H1 (cell line): ENCODE results near the gene PDZD2. TPM values are rescaled to one million over a fixed set of nuclear protein-coding genes. Genes with fewer than 3 reads are reported as not detected.

Source experiments
- CTCF ChIA-PET: fragments of 300-600 bp; sonication (Branson Sonifier 250); formaldehyde crosslinking; loops from one replicate; lab custom pipeline; 2021; ENCODE audit not compliant: partially characterized antibody; lab: Charles Lee
- POLR2A ChIA-PET: fragments of 300-600 bp; sonication (Branson Sonifier 250); formaldehyde crosslinking; loops from one replicate; lab custom pipeline; 2021; ENCODE audit warnings: inconsistent platforms; ENCODE audit not compliant: partially characterized antibody; lab: Charles Lee
- DNase-seq, 2 experiments: peaks; one replicate each; pipeline versions ENCODE4 v3.0.0 to v3.0.0-alpha.2; 2010 to 2022; ENCODE audit warnings: low spot score in 2 of 2, low read depth in 1 of 2, mixed read lengths in 1 of 2
- FAIRE-seq: peaks from 2 replicates; lab custom pipeline; 2011; peaks lifted over from hg19 to GRCh38; lab: Jason Lieb, UNC
- H2AFZ ChIP-seq: 2 replicates; pipeline ENCODE4 v1.8.1; 2012; ENCODE audit warnings: low read length, inconsistent platforms
- H2AK5ac ChIP-seq: 2 replicates; pipeline ENCODE4 v1.6.1; 2013; ENCODE audit warnings: low read depth, low read length
- H2BK120ac ChIP-seq: replicated peaks from 2 replicates; pipeline ENCODE3; 2013; ENCODE audit warnings: low read depth, low read length, inconsistent platforms
- H2BK12ac ChIP-seq: 2 replicates; pipeline ENCODE4 v1.6.1; 2013; ENCODE audit warnings: low read depth, low read length
- H2BK15ac ChIP-seq: 2 replicates; pipeline ENCODE4 v1.6.1; 2013; ENCODE audit warnings: low read length
- H2BK20ac ChIP-seq: 2 replicates; pipeline ENCODE4 v1.6.1; 2013; ENCODE audit warnings: low read length
- H2BK5ac ChIP-seq: 2 replicates; pipeline ENCODE4 v1.6.1; 2013; ENCODE audit warnings: low read depth, low read length
- H3K14ac ChIP-seq: 2 replicates; pipeline ENCODE4 v1.6.1; 2013; ENCODE audit warnings: inconsistent platforms; ENCODE audit not compliant: insufficient read length
- H3K18ac ChIP-seq: 2 replicates; pipeline ENCODE4 v1.6.1; 2013; ENCODE audit warnings: low read length; ENCODE audit errors: extremely low read depth
- H3K23ac ChIP-seq: 2 replicates; pipeline ENCODE4 v1.6.1; 2013; ENCODE audit warnings: inconsistent platforms; ENCODE audit not compliant: insufficient read length
- H3K23me2 ChIP-seq: 2 replicates; pipeline ENCODE4 v1.6.1; 2013; ENCODE audit warnings: low read depth, low read length
- H3K27ac ChIP-seq: 2 replicates; pipeline ENCODE4 v1.6.1; 2011; ENCODE audit warnings: low read depth, low read length, inconsistent platforms
- H3K27me3 ChIP-seq, 4 experiments: replicated peaks in 1 of 4; 1 replicate in 1 of 4; 2 replicates in 3 of 4; pipeline versions ENCODE4 v1.6.1 to v1.8.1; 2011 to 2013; ENCODE audit warnings: low read length in 3 of 4, mild to moderate bottlenecking in 3 of 4, inconsistent platforms in 2 of 4, mixed read lengths in 2 of 4, moderate library complexity in 1 of 4; ENCODE audit not compliant: control insufficient read depth in 3 of 4, insufficient read depth in 3 of 4; ENCODE audit errors: extremely low read depth in 1 of 4
- H3K36me3 ChIP-seq, 4 experiments: 2 replicates each; pipeline versions ENCODE4 v1.6.1 to v1.8.1; 2011 to 2013; ENCODE audit warnings: mild to moderate bottlenecking in 4 of 4, low read length in 3 of 4, moderate library complexity in 2 of 4, control low read depth in 1 of 4, inconsistent platforms in 1 of 4; ENCODE audit not compliant: insufficient read depth in 4 of 4, control insufficient read depth in 2 of 4
- H3K4ac ChIP-seq: replicated peaks from 2 replicates; pipeline ENCODE3; 2013; ENCODE audit warnings: low read length, low read depth, mixed read lengths, inconsistent platforms; ENCODE audit not compliant: insufficient read length
- H3K4me1 ChIP-seq, 4 experiments: replicated peaks in 1 of 4; 1 replicate in 1 of 4; 2 replicates in 3 of 4; pipeline versions ENCODE4 v1.6.1 to v1.8.1; 2011 to 2013; ENCODE audit warnings: low read length in 3 of 4, inconsistent platforms in 2 of 4, mixed read lengths in 1 of 4; ENCODE audit not compliant: insufficient read depth in 4 of 4, control insufficient read depth in 3 of 4
- H3K4me2 ChIP-seq, 2 experiments: 2 replicates each; pipeline versions ENCODE4 v1.6.1 to v1.8.1; 2011 to 2013; ENCODE audit warnings: low read depth in 2 of 2, low read length in 2 of 2, control low read depth in 1 of 2, inconsistent platforms in 1 of 2, mild to moderate bottlenecking in 1 of 2; ENCODE audit not compliant: insufficient read depth in 1 of 2
- H3K4me3 ChIP-seq, 4 experiments: fragments of 200-600, 300-600 bp in 1 of 4; sonication (generic), shearing (Covaris generic), sonication (Bioruptor Twin) in 1 of 4; 2 replicates each; pipeline versions ENCODE4 v1.5.1 to v1.8.1; 2011 to 2016; ENCODE audit warnings: low read length in 4 of 4, low read depth in 3 of 4, control low read depth in 2 of 4, inconsistent platforms in 2 of 4, mild to moderate bottlenecking in 2 of 4, mixed read lengths in 1 of 4, moderate library complexity in 1 of 4; ENCODE audit not compliant: insufficient read depth in 2 of 4; ENCODE audit errors: extremely low read depth in 1 of 4
- H3K56ac ChIP-seq: replicated peaks from 2 replicates; pipeline ENCODE3; 2013; ENCODE audit warnings: low read depth, mild to moderate bottlenecking, mixed read lengths, low read length, inconsistent platforms; ENCODE audit not compliant: insufficient read length
- H3K79me1 ChIP-seq: 2 replicates; pipeline ENCODE4 v1.6.1; 2013; ENCODE audit warnings: low read depth, low read length, control low read depth
- H3K79me2 ChIP-seq, 2 experiments: 2 replicates each; pipeline versions ENCODE4 v1.6.1 to v1.8.1; 2012 to 2013; ENCODE audit warnings: low read length in 2 of 2, mild to moderate bottlenecking in 2 of 2, inconsistent platforms in 1 of 2; ENCODE audit not compliant: insufficient read depth in 2 of 2, control insufficient read depth in 1 of 2
- H3K9ac ChIP-seq, 4 experiments: replicated peaks in 1 of 4; 1 replicate in 1 of 4; 2 replicates in 3 of 4; pipeline versions ENCODE4 v1.6.1 to v1.8.1; 2011 to 2013; ENCODE audit warnings: low read depth in 3 of 4, low read length in 3 of 4, control low read depth in 2 of 4, mild to moderate bottlenecking in 2 of 4, moderate library complexity in 2 of 4, inconsistent platforms in 1 of 4; ENCODE audit errors: extremely low read depth in 1 of 4
- H3K9me3 ChIP-seq, 2 experiments: 2 replicates each; pipeline versions ENCODE4 v1.6.1 to v1.8.1; 2012 to 2013; ENCODE audit warnings: mild to moderate bottlenecking in 2 of 2, moderate library complexity in 2 of 2, control low read depth in 1 of 2, inconsistent platforms in 1 of 2, low read depth in 1 of 2, low read length in 1 of 2, mixed read lengths in 1 of 2; ENCODE audit not compliant: insufficient read depth in 2 of 2
- H4K20me1 ChIP-seq, 2 experiments: replicated peaks in 1 of 2; 2 replicates each; pipeline versions ENCODE3 to v1.8.1; 2011 to 2013; ENCODE audit warnings: inconsistent platforms in 2 of 2, low read length in 2 of 2, mild to moderate bottlenecking in 1 of 2; ENCODE audit not compliant: insufficient read depth in 2 of 2, control insufficient read depth in 1 of 2
- H4K5ac ChIP-seq: 2 replicates; pipeline ENCODE4 v1.6.1; 2013; ENCODE audit warnings: low read length, low read depth, mixed read lengths, inconsistent platforms; ENCODE audit not compliant: insufficient read length
- H4K8ac ChIP-seq: 2 replicates; pipeline ENCODE4 v1.8.0; 2013; ENCODE audit warnings: mild to moderate bottlenecking, moderate library complexity, low read length, inconsistent platforms; ENCODE audit not compliant: insufficient read depth; ENCODE audit errors: extremely low read depth
- H4K91ac ChIP-seq: replicated peaks from 2 replicates; pipeline ENCODE3; 2013; ENCODE audit warnings: low read length, mixed read lengths, inconsistent platforms; ENCODE audit not compliant: insufficient read length
- ASH2L ChIP-seq: fragments of 200-600, 300-600 bp; sonication (generic); IDR thresholded peaks from one replicate; pipeline ENCODE4 v1.7.1; 2017; ENCODE audit warnings: low read length
- CBX5 ChIP-seq: fragments of 300-800, 300-1000 bp; sonication (generic); IDR thresholded peaks from 2 replicates; pipeline ENCODE4 v1.7.1; 2016; ENCODE audit warnings: antibody characterized with exemption, low read length, low read depth
- CHD1 ChIP-seq: IDR thresholded peaks from 2 replicates; pipeline ENCODE4 v1.6.1; 2012; ENCODE audit warnings: low read depth, low read length, improper control_type of control experiment
- GABPA ChIP-seq: IDR thresholded peaks from 2 replicates; pipeline ENCODE4 v1.6.1; 2011; ENCODE audit warnings: mild to moderate bottlenecking, low read length, moderate library complexity, borderline replicate concordance; ENCODE audit not compliant: insufficient read depth
- HDAC6 ChIP-seq: IDR thresholded peaks from one replicate; pipeline ENCODE4 v1.7.1; 2012; ENCODE audit warnings: low read depth, mild to moderate bottlenecking, inconsistent platforms, low read length, moderate library complexity
- JUN ChIP-seq: IDR thresholded peaks from 2 replicates; pipeline ENCODE4 v1.6.1; 2011; ENCODE audit warnings: low read depth, mild to moderate bottlenecking, improper control_type of control experiment, low read length
- JUND ChIP-seq: IDR thresholded peaks from 2 replicates; pipeline ENCODE4 v1.6.1; 2011; ENCODE audit warnings: mild to moderate bottlenecking, improper control_type of control experiment, low read length
- POLR2A ChIP-seq, 2 experiments: IDR thresholded peaks; 1 replicate in 1 of 2; 2 replicates in 1 of 2; pipeline ENCODE4 v1.6.1; 2011; ENCODE audit warnings: low read depth in 2 of 2, low read length in 2 of 2, mild to moderate bottlenecking in 2 of 2; ENCODE audit errors: control extremely low read depth in 1 of 2
- POU5F1 ChIP-seq: IDR thresholded peaks from 2 replicates; pipeline ENCODE4 v1.6.1; 2011; ENCODE audit warnings: low read depth, mild to moderate bottlenecking, low read length, moderate library complexity
- RBBP5 ChIP-seq: IDR thresholded peaks from 2 replicates; pipeline ENCODE4 v1.7.1; 2012; ENCODE audit warnings: low read depth, mild to moderate bottlenecking, inconsistent platforms, low read length, moderate library complexity, borderline replicate concordance
- SP1 ChIP-seq: IDR thresholded peaks from 2 replicates; pipeline ENCODE4 v1.6.1; 2011; ENCODE audit warnings: low read depth, low read length
- SP4 ChIP-seq: IDR thresholded peaks from 2 replicates; pipeline ENCODE4 v1.6.1; 2012; ENCODE audit warnings: low read length, inconsistent platforms
- TAF7 ChIP-seq: optimal IDR thresholded peaks from 2 replicates; pipeline ENCODE3; 2011; ENCODE audit warnings: low read depth, mild to moderate bottlenecking, inconsistent platforms, low read length, moderate library complexity, borderline replicate concordance
- TEAD4 ChIP-seq: IDR thresholded peaks from 2 replicates; pipeline ENCODE4 v1.6.1; 2012; ENCODE audit warnings: low read depth, low read length, inconsistent platforms, mixed read lengths
- YY1 ChIP-seq: IDR thresholded peaks from 2 replicates; pipeline ENCODE4 v1.6.1; 2011; ENCODE audit warnings: low read depth, mild to moderate bottlenecking, low read length
- WGBS, 2 experiments: shearing (Covaris generic) in 1 of 2; methylation state at CpG; one replicate each; pipeline versions ENCODE4 v1.1.6 to v1.1.7; 2013 to 2015; ENCODE audit warnings: low lambda C conversion rate in 2 of 2, mixed read lengths in 2 of 2, inconsistent platforms in 1 of 2, low coverage in 1 of 2, missing lambda C conversion rate in 1 of 2; ENCODE audit not compliant: insufficient replicate concordance in 2 of 2, insufficient coverage in 1 of 2, insufficient read length in 1 of 2; ENCODE audit errors: extremely low coverage in 1 of 2, missing lambda C conversion rate in 1 of 2; 5-methylcytosine and 5-hydroxymethylcytosine counted together
- polyA plus RNA-seq, 7 experiments: library from polyadenylated mRNA; depleted of rRNA in 3 of 7; stranded (reverse) in 5 of 7; unstranded in 2 of 7; fragments of >200 nt in 5 of 7; fragments of 200-250 nt in 2 of 7; gene quantifications; 1 replicate in 5 of 7; 2 replicates in 1 of 7; 4 replicates in 1 of 7; pipeline versions ENCODE4 v1.2.1 to v1.2.3, GENCODE V29; 2011 to 2013; ENCODE audit warnings: missing spikeins in 2 of 7, mixed read lengths in 2 of 7
- total RNA-seq: library from RNA; stranded (reverse); fragmentation: NEBNext Ultra II Directional; extraction: Animal tissue kit (Norgen Biotek cat#: 25700); gene quantifications from 2 replicates; pipeline ENCODE4 v1.2.1, GENCODE V29; 2021
- TF ChIP-seq, protein P1 (sequence below): IDR thresholded peaks from 2 replicates; pipeline ENCODE4 v1.6.1; 2012; ENCODE audit warnings: inconsistent platforms

Gene PDZD2
- total and polyA plus RNA-seq, 2 of the 8 experiments (the other 6 are each of a cell fraction or from before 2014, with no cell fraction given), result 1.2 to 6.8 TPM

DNA sequence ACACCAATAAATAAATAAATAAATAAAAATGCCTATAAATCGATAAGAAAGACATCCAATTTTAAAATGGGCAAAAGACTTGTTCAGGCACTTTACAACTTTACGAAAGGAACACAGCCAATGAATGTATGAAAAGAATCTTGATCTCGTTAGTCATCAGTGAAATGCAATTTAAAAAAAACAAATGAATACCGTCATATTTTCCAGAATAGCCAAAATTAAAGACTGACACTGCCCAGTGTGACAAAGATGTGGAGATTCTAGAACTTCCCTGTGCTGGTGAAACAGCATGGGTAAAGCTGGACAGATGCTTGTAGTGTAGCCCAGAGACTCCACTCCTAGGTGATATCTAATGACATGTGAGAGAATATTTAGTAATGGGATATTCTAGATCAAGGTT is 408.1 kb downstream of the PDZD2 start:
- no peak overlapping the region for H3K23ac ChIP-seq
- H3K14ac ChIP-seq, result no peak overlapping the region
- no peaks in the 10 kb centered on the region for H3K23me2 ChIP-seq
- CTCF ChIA-PET, result interaction anchor here (1.0 to 1.7 kb wide), 3 partner anchors 30 to 118 kb away, joined by 3 to 7 read pairs (median 3); no protein-coding TSS in a partner anchor
- no peak overlapping the region for H3K27ac ChIP-seq
- H4K20me1 ChIP-seq, result no peaks in the 10 kb centered on the region
- no peak overlapping the region for H2BK120ac ChIP-seq
- 92% methylated on average over 4 of the region's 4 CpGs; no CpG with 5 or more reads in 1 of the 2 experiments for WGBS, 2 experiments
- H4K91ac ChIP-seq, result no peak overlapping the region
- no peak overlapping the region for H2BK15ac ChIP-seq
- no peak overlapping the region for H2BK5ac ChIP-seq
- FAIRE-seq, result no peak
- H3K27me3 ChIP-seq, result no peaks in the 10 kb centered on the region
- H3K36me3 ChIP-seq, result no peaks in the 10 kb centered on the region
- H3K56ac ChIP-seq, result no peak overlapping the region
- H3K18ac ChIP-seq, result no peak overlapping the region
- H4K8ac ChIP-seq, result no peak overlapping the region
- no peaks in the 10 kb centered on the region for H3K4me1 ChIP-seq
- no peak overlapping the region for H3K4me2 ChIP-seq
- no peak overlapping the region for H3K9ac ChIP-seq
- H4K5ac ChIP-seq, result no peak overlapping the region
- H2BK12ac ChIP-seq, result no peak overlapping the region
- no peaks in the 10 kb centered on the region for H3K79me1 ChIP-seq
- H3K4ac ChIP-seq, result no peak overlapping the region
- H2AK5ac ChIP-seq, result no peak overlapping the region
- H2BK20ac ChIP-seq, result no peak overlapping the region
- no peaks in the 10 kb centered on the region for H3K79me2 ChIP-seq
- H3K9me3 ChIP-seq, result no peaks in the 10 kb centered on the region
- POLR2A ChIA-PET, result no interaction called here
- no peak overlapping the region for H3K4me3 ChIP-seq
- no peak overlapping the region for H2AFZ ChIP-seq
- DNase-seq, result no peak
- TF ChIP-seq SP1 (no peak), JUND (no peak), POLR2A (IDR thresholded peaks at IDR 0.05; ENCODE audit: control extremely low read depth in 1 of 2, low read depth in 2 of 2, low read length in 2 of 2) (no peak), TEAD4 (no peak), CBX5 (no peak), POU5F1 (no peak), HDAC6 (no peak), JUN (no peak), CHD1 (no peak), TAF7 (no peak), ASH2L (no peak), RBBP5 (no peak), SP4 (no peak), GABPA (no peak), YY1 (no peak)
- TF ChIP-seq, protein P1, sequence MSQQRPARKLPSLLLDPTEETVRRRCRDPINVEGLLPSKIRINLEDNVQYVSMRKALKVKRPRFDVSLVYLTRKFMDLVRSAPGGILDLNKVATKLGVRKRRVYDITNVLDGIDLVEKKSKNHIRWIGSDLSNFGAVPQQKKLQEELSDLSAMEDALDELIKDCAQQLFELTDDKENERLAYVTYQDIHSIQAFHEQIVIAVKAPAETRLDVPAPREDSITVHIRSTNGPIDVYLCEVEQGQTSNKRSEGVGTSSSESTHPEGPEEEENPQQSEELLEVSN, result no peak
